GM23338 (cell line): Measurements from ENCODE around the gene ATXN1L. TPM values are rescaled to one million over a fixed set of nuclear protein-coding genes. Genes with fewer than 3 reads are reported as not detected.

Experiments
- ATAC-seq: fragments of 200-7000 bp; cut with Tn5 transposase; 3 replicates; pipeline ENCODE4 v1.9.1; 2020
- DNase-seq: peaks from one replicate; pipeline ENCODE4 v3.0.0-alpha.2; 2015; ENCODE audit warnings: low spot score
- H2AFZ ChIP-seq: fragments of 200-600 bp; sonication (generic); 2 replicates; pipeline ENCODE4 v1.8.0; 2016; ENCODE audit warnings: antibody characterized with exemption, mild to moderate bottlenecking, moderate library complexity
- H3F3A ChIP-seq: fragments of 200-600 bp; sonication (generic); replicated peaks from 2 replicates; pipeline ENCODE4 v1.8.0; 2017; ENCODE audit warnings: antibody characterized with exemption, mixed run types, low read depth
- H3K27ac ChIP-seq: fragments of 200-600 bp; sonication (generic); 2 replicates; pipeline ENCODE4 v1.6.1; 2016; ENCODE audit warnings: low read depth
- H3K27me3 ChIP-seq: fragments of 200-600 bp; sonication (generic); 2 replicates; pipeline ENCODE4 v1.8.0; 2016; ENCODE audit warnings: mild to moderate bottlenecking, mixed run types, moderate library complexity; ENCODE audit not compliant: insufficient read depth
- H3K36me3 ChIP-seq: fragments of 200-600 bp; sonication (generic); 2 replicates; pipeline ENCODE4 v1.8.0; 2016; ENCODE audit warnings: mild to moderate bottlenecking; ENCODE audit not compliant: insufficient read depth
- H3K4me1 ChIP-seq: fragments of 200-600 bp; sonication (generic); 2 replicates; pipeline ENCODE4 v1.8.0; 2016; ENCODE audit warnings: mild to moderate bottlenecking, moderate library complexity; ENCODE audit not compliant: insufficient read depth
- H3K4me2 ChIP-seq: fragments of 200-600 bp; sonication (generic); 2 replicates; pipeline ENCODE4 v1.7.1; 2017; ENCODE audit warnings: mixed run types
- H3K4me3 ChIP-seq: fragments of 200-600 bp; sonication (generic); 2 replicates; pipeline ENCODE4 v1.6.1; 2016; ENCODE audit warnings: mixed run types
- H3K79me2 ChIP-seq: fragments of 200-600 bp; sonication (generic); replicated peaks from 2 replicates; pipeline ENCODE4 v1.8.0; 2017; ENCODE audit warnings: mild to moderate bottlenecking; ENCODE audit not compliant: insufficient read depth
- H3K9me2 ChIP-seq: fragments of 200-600 bp; sonication (generic); 2 replicates; pipeline ENCODE4 v1.8.0; 2017; ENCODE audit not compliant: insufficient read depth
- H4K20me1 ChIP-seq: fragments of 200-600 bp; sonication (generic); replicated peaks from 2 replicates; pipeline ENCODE4 v1.8.0; 2017; ENCODE audit warnings: mild to moderate bottlenecking; ENCODE audit not compliant: insufficient read depth
- H3K27ac Mint-ChIP-seq: 2 replicates; pipeline ENCODE4 v1.8.0; 2020; ENCODE audit warnings: inconsistent platforms, mild to moderate bottlenecking, moderate library complexity, mixed read lengths
- H3K27me3 Mint-ChIP-seq: 3 replicates; pipeline ENCODE4 v1.8.0; 2022; ENCODE audit warnings: low read depth, mild to moderate bottlenecking, moderate library complexity, mixed read lengths, inconsistent platforms; ENCODE audit not compliant: insufficient read depth, poor library complexity
- H3K36me3 Mint-ChIP-seq: 3 replicates; pipeline ENCODE4 v1.8.0; 2021; ENCODE audit warnings: low read depth, mild to moderate bottlenecking, inconsistent platforms, moderate library complexity, mixed read lengths
- H3K4me1 Mint-ChIP-seq: 3 replicates; pipeline ENCODE4 v1.8.0; 2020; ENCODE audit warnings: mild to moderate bottlenecking, inconsistent platforms, mixed read lengths
- H3K4me3 Mint-ChIP-seq: 3 replicates; pipeline ENCODE4 v1.8.0; 2021; ENCODE audit warnings: moderate library complexity, mild to moderate bottlenecking, inconsistent platforms, mixed read lengths
- H3K9me3 Mint-ChIP-seq: 3 replicates; pipeline ENCODE4 v1.8.0; 2020; ENCODE audit warnings: moderate library complexity, mild to moderate bottlenecking, inconsistent platforms, mixed read lengths
- CREB1 ChIP-seq: fragments of 250-450 bp; sonication (Bioruptor Pico); IDR thresholded peaks from 2 replicates; pipeline ENCODE4 v1.5.0; 2020; ENCODE audit warnings: low read depth, mild to moderate bottlenecking, moderate library complexity
- ETS1 ChIP-seq: IDR thresholded peaks from 2 replicates; pipeline ENCODE4 v1.6.1; 2016; ENCODE audit warnings: antibody characterized with exemption
- EZH2 ChIP-seq: fragments of 200-600 bp; sonication (generic); IDR thresholded peaks from one replicate; pipeline ENCODE4 v1.8.0; 2017; ENCODE audit warnings: antibody characterized with exemption, mild to moderate bottlenecking, low read depth; ENCODE audit not compliant: unreplicated experiment
- EZH2phosphoT487 ChIP-seq: fragments of 200-600 bp; sonication (generic); IDR thresholded peaks from one replicate; pipeline ENCODE4 v1.8.1; 2018; ENCODE audit warnings: antibody characterized with exemption; ENCODE audit not compliant: unreplicated experiment
- JUNB ChIP-seq: IDR thresholded peaks from one replicate; pipeline ENCODE4 v1.6.1; 2016; ENCODE audit warnings: antibody characterized with exemption; ENCODE audit not compliant: unreplicated experiment
- NANOG ChIP-seq: IDR thresholded peaks from 2 replicates; pipeline ENCODE4 v1.6.1; 2016; ENCODE audit warnings: antibody characterized with exemption, borderline replicate concordance
- POLR2AphosphoS5 ChIP-seq: IDR thresholded peaks from 2 replicates; pipeline ENCODE4 v1.6.1; 2016; ENCODE audit warnings: antibody characterized with exemption, low read depth
- STAT1 ChIP-seq: IDR thresholded peaks from one replicate; pipeline ENCODE4 v1.6.1; 2016; ENCODE audit warnings: antibody characterized with exemption; ENCODE audit not compliant: unreplicated experiment
- ZNF114 ChIP-seq: fragments of 250-450 bp; sonication (Bioruptor Pico); IDR thresholded peaks from 2 replicates; pipeline ENCODE4 v1.5.0; 2020; ENCODE audit warnings: mild to moderate bottlenecking, moderate library complexity
- ZNF331 ChIP-seq: fragments of 250-450 bp; sonication (Bioruptor Pico); IDR thresholded peaks from 2 replicates; pipeline ENCODE4 v1.5.0; 2020; ENCODE audit warnings: low read depth, mild to moderate bottlenecking, moderate library complexity
- ZNF462 ChIP-seq: fragments of 250-450 bp; sonication (Bioruptor Pico); IDR thresholded peaks from 2 replicates; pipeline ENCODE4 v1.5.0; 2020; ENCODE audit warnings: mild to moderate bottlenecking, moderate library complexity
- polyA plus RNA-seq: library from polyadenylated mRNA; unstranded; fragments of >200 nt; fragmentation: Nextera tagmentation; extraction: Ambion mirVana; gene quantifications from 2 replicates; pipeline ENCODE4 v1.2.1, GENCODE V29; 2016
- total RNA-seq: library from RNA; depleted of rRNA; stranded (reverse); fragments of >200 nt; shearing (Covaris generic); gene quantifications from 2 replicates; pipeline ENCODE4 v1.2.3, GENCODE V29; 2014
- TF ChIP-seq, protein P1 (sequence below): IDR thresholded peaks from one replicate; pipeline ENCODE4 v1.6.1; 2018; ENCODE audit warnings: antibody characterized with exemption; ENCODE audit not compliant: unreplicated experiment
- TF ChIP-seq, protein P2 (sequence below), 2 experiments: fragments of 200-600 bp in 1 of 2; sonication (generic) in 1 of 2; conservative IDR thresholded peaks; 2 replicates each; pipeline versions ENCODE4 v1.5.1 to v1.6.1; 2016 to 2017; ENCODE audit warnings: antibody characterized with exemption in 2 of 2, low read depth in 2 of 2, mild to moderate bottlenecking in 2 of 2, moderate library complexity in 1 of 2

Gene ATXN1L
- total and polyA plus RNA-seq, 2 experiments from 2014 or later, result 8.5 to 22.1 TPM

DNA sequence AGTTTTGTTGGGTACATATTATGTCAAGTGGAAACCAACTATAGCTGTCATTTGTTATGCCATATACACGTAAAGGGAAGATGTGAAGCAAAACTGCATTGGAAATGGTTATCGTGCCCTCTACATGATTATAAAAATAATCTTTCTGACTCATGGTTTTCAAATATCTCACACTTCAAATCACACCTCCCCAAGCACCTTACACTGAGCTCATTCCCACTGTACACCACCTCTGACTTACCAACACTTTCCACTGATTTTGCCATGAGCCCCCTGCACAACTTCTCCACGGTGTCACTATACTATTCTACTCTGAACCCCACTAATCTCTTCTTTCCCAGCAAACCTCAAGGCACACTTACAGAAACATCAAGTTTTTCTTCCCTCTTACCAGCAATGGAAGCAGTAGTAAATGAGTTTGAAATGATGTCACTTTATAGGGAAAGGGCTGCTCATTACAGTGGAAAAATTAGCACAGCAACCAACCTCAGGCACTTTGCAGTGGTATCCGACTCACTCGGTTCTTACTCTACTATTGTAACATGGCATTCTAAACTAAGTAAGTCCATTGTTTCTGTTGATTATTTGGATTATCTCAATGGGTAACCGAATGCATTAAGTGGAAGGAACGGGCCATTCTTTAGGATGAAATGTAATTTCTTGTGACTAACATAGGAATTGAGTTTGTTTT lies 19.5 kb downstream of the ATXN1L start:
- H3F3A ChIP-seq, result no peaks in the 10 kb centered on the region
- H3K9me3 Mint-ChIP-seq, result no peaks in the 10 kb centered on the region
- H3K4me3 ChIP-seq, result no peak overlapping the region
- H3K27ac Mint-ChIP-seq, result no peak overlapping the region
- no peaks in the 10 kb centered on the region for H3K79me2 ChIP-seq
- no peak overlapping the region for H3K4me3 Mint-ChIP-seq
- no peak for TF ChIP-seq CREB1 (CRISPR knock-in tag)
- no peak for TF ChIP-seq POLR2AphosphoS5
- TF ChIP-seq, protein P1, sequence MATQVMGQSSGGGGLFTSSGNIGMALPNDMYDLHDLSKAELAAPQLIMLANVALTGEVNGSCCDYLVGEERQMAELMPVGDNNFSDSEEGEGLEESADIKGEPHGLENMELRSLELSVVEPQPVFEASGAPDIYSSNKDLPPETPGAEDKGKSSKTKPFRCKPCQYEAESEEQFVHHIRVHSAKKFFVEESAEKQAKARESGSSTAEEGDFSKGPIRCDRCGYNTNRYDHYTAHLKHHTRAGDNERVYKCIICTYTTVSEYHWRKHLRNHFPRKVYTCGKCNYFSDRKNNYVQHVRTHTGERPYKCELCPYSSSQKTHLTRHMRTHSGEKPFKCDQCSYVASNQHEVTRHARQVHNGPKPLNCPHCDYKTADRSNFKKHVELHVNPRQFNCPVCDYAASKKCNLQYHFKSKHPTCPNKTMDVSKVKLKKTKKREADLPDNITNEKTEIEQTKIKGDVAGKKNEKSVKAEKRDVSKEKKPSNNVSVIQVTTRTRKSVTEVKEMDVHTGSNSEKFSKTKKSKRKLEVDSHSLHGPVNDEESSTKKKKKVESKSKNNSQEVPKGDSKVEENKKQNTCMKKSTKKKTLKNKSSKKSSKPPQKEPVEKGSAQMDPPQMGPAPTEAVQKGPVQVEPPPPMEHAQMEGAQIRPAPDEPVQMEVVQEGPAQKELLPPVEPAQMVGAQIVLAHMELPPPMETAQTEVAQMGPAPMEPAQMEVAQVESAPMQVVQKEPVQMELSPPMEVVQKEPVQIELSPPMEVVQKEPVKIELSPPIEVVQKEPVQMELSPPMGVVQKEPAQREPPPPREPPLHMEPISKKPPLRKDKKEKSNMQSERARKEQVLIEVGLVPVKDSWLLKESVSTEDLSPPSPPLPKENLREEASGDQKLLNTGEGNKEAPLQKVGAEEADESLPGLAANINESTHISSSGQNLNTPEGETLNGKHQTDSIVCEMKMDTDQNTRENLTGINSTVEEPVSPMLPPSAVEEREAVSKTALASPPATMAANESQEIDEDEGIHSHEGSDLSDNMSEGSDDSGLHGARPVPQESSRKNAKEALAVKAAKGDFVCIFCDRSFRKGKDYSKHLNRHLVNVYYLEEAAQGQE, result no peak
- no peak for TF ChIP-seq ZNF114 (CRISPR knock-in tag)
- no peak for TF ChIP-seq EZH2
- no peak for TF ChIP-seq JUNB
- TF ChIP-seq, protein P2, sequence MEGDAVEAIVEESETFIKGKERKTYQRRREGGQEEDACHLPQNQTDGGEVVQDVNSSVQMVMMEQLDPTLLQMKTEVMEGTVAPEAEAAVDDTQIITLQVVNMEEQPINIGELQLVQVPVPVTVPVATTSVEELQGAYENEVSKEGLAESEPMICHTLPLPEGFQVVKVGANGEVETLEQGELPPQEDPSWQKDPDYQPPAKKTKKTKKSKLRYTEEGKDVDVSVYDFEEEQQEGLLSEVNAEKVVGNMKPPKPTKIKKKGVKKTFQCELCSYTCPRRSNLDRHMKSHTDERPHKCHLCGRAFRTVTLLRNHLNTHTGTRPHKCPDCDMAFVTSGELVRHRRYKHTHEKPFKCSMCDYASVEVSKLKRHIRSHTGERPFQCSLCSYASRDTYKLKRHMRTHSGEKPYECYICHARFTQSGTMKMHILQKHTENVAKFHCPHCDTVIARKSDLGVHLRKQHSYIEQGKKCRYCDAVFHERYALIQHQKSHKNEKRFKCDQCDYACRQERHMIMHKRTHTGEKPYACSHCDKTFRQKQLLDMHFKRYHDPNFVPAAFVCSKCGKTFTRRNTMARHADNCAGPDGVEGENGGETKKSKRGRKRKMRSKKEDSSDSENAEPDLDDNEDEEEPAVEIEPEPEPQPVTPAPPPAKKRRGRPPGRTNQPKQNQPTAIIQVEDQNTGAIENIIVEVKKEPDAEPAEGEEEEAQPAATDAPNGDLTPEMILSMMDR (conservative IDR thresholded peaks at IDR 0.05; ENCODE audit: low read depth in 2 of 2), result no peak
- TF ChIP-seq STAT1, result no peak
- no peak for TF ChIP-seq ETS1
- TF ChIP-seq EZH2phosphoT487, result no peak
- TF ChIP-seq ZNF462 (CRISPR knock-in tag), result no peak
- TF ChIP-seq NANOG, result no peak
- TF ChIP-seq ZNF331 (CRISPR knock-in tag), result no peak
- H4K20me1 ChIP-seq, result no peaks in the 10 kb centered on the region; the same call in none of the 2 replicates
- H3K27me3 ChIP-seq, result no peaks in the 10 kb centered on the region
- peaks cover 36% of the 10 kb centered on the region for H3K36me3 Mint-ChIP-seq
- H3K9me2 ChIP-seq, result no peaks in the 10 kb centered on the region
- DNase-seq, result no peak
- H2AFZ ChIP-seq, result no peak overlapping the region
- H3K4me2 ChIP-seq, result no peak overlapping the region
- no peaks in the 10 kb centered on the region; the same call in 1 of the 2 replicates for H3K36me3 ChIP-seq
- H3K4me1 ChIP-seq, result no peaks in the 10 kb centered on the region
- H3K27me3 Mint-ChIP-seq, result peaks cover under 1% of the 10 kb centered on the region
- no peak overlapping the region for H3K27ac ChIP-seq
- no peak for ATAC-seq
- no peaks in the 10 kb centered on the region; the same call in 2 of the 3 replicates for H3K4me1 Mint-ChIP-seq
